Measurements from ENCODE around the gene MIOS.
A peak's percentile ranks its signal among the peaks of the same experiment; 100 is the strongest.

MIOS gene

GRCh38 chr7:7564323-7564780, 2.3 kb upstream of the MIOS start:
- TF ChIP-seq SPI1 (IDR thresholded peaks at IDR 0.05; ENCODE audit: low read depth, low read length) (peak; percentile 56), POLR2AphosphoS5 (IDR thresholded peaks at IDR 0.05; ENCODE audit: low read depth, low read length) (no peak), PAX5 (IDR thresholded peaks at IDR 0.05; ENCODE audit: insufficient read depth, low read length, severe bottlenecking) (no peak)
- no peak for FAIRE-seq
- DNase-seq (ENCODE audit: insufficient read length, low spot score) = no peak

- no peak for FAIRE-seq
- TF ChIP-seq PAX5 (IDR thresholded peaks at IDR 0.05; ENCODE audit: insufficient read depth, low read length, severe bottlenecking) (no peak), POLR2AphosphoS5 (IDR thresholded peaks at IDR 0.05; ENCODE audit: low read depth, low read length) (no peak), POU2F2 (IDR thresholded peaks at IDR 0.05; ENCODE audit: low read depth, low read length) (no peak), POLR2A (IDR thresholded peaks at IDR 0.05; ENCODE audit: low read depth, low read length) (no peak), TAF1 (IDR thresholded peaks at IDR 0.05; ENCODE audit: low read depth, low read length) (no peak), SPI1 (IDR thresholded peaks at IDR 0.05; ENCODE audit: low read depth, low read length) (no peak)
- no peak for DNase-seq (ENCODE audit: insufficient read length, low spot score)
Observed at GRCh38 chr7:7565018-7565680, 1.5 kb upstream of the MIOS start.

- FAIRE-seq (peak; percentile 57), DNase-seq (ENCODE audit: insufficient read length, low spot score) (no peak)
- no peak for TF ChIP-seq POLR2A (IDR thresholded peaks at IDR 0.05; ENCODE audit: low read depth, low read length)
- TF ChIP-seq POU2F2 (IDR thresholded peaks at IDR 0.05; ENCODE audit: low read depth, low read length) = no peak
- TF ChIP-seq SPI1 (IDR thresholded peaks at IDR 0.05; ENCODE audit: low read depth, low read length) = no peak
- no peak for TF ChIP-seq POLR2AphosphoS5 (IDR thresholded peaks at IDR 0.05; ENCODE audit: low read depth, low read length)
- no peak for TF ChIP-seq PAX5 (IDR thresholded peaks at IDR 0.05; ENCODE audit: insufficient read depth, low read length, severe bottlenecking)
Observed at GRCh38 chr7:7565746-7566650, 686 bp upstream of the MIOS start.

- TF ChIP-seq SPI1 (IDR thresholded peaks at IDR 0.05; ENCODE audit: low read depth, low read length) (peak; percentile 58), POLR2AphosphoS5 (IDR thresholded peaks at IDR 0.05; ENCODE audit: low read depth, low read length) (no peak), TAF1 (IDR thresholded peaks at IDR 0.05; ENCODE audit: low read depth, low read length) (no peak)
- DNase-seq (ENCODE audit: insufficient read length, low spot score) = no peak
Observed at GRCh38 chr7:7567898-7568531, 1.3 kb downstream of the MIOS start.

GRCh38 chr7:7568553-7568952, 1.9 kb downstream of the MIOS start:
- DNase-seq (ENCODE audit: insufficient read length, low spot score) = no peak
- TF ChIP-seq POLR2A (IDR thresholded peaks at IDR 0.05; ENCODE audit: low read depth, low read length) (no peak), TAF1 (IDR thresholded peaks at IDR 0.05; ENCODE audit: low read depth, low read length) (no peak), SPI1 (IDR thresholded peaks at IDR 0.05; ENCODE audit: low read depth, low read length) (no peak), POLR2AphosphoS5 (IDR thresholded peaks at IDR 0.05; ENCODE audit: low read depth, low read length) (no peak), PAX5 (IDR thresholded peaks at IDR 0.05; ENCODE audit: insufficient read depth, low read length, severe bottlenecking) (no peak), POU2F2 (IDR thresholded peaks at IDR 0.05; ENCODE audit: low read depth, low read length) (no peak)
- no peak for FAIRE-seq

More at GRCh38 chr7:7567898-7568531, 1.3 kb downstream of the MIOS start:
- FAIRE-seq = peak; percentile 70

GRCh38 chr7:7569081-7569527, 2.4 kb downstream of the MIOS start:
- FAIRE-seq = peak; percentile 71
- DNase-seq (ENCODE audit: insufficient read length, low spot score) = no peak
- TF ChIP-seq SPI1 (IDR thresholded peaks at IDR 0.05; ENCODE audit: low read depth, low read length) (peak; percentile 94), TAF1 (IDR thresholded peaks at IDR 0.05; ENCODE audit: low read depth, low read length) (no peak), POLR2A (IDR thresholded peaks at IDR 0.05; ENCODE audit: low read depth, low read length) (peak; percentile 40; the same call in 1 of the 2 replicates), PAX5 (IDR thresholded peaks at IDR 0.05; ENCODE audit: insufficient read depth, low read length, severe bottlenecking) (no peak), POU2F2 (IDR thresholded peaks at IDR 0.05; ENCODE audit: low read depth, low read length) (no peak), POLR2AphosphoS5 (IDR thresholded peaks at IDR 0.05; ENCODE audit: low read depth, low read length) (no peak)

- FAIRE-seq = peak; percentile 81
- TF ChIP-seq POLR2AphosphoS5 (IDR thresholded peaks at IDR 0.05; ENCODE audit: low read depth, low read length) = peak; percentile 26; the same call in 1 of the 2 replicates
- TF ChIP-seq POLR2A (IDR thresholded peaks at IDR 0.05; ENCODE audit: low read depth, low read length) = no peak
- no peak for DNase-seq (ENCODE audit: insufficient read length, low spot score)
Observed at GRCh38 chr7:7569615-7570014, 2.9 kb downstream of the MIOS start.

- TF ChIP-seq PAX5 (IDR thresholded peaks at IDR 0.05; ENCODE audit: insufficient read depth, low read length, severe bottlenecking) = no peak
- no peak for TF ChIP-seq POLR2AphosphoS5 (IDR thresholded peaks at IDR 0.05; ENCODE audit: low read depth, low read length)
- TF ChIP-seq TAF1 (IDR thresholded peaks at IDR 0.05; ENCODE audit: low read depth, low read length) = no peak
- TF ChIP-seq SPI1 (IDR thresholded peaks at IDR 0.05; ENCODE audit: low read depth, low read length) = no peak
- no peak for TF ChIP-seq POLR2A (IDR thresholded peaks at IDR 0.05; ENCODE audit: low read depth, low read length)
- no peak for TF ChIP-seq POU2F2 (IDR thresholded peaks at IDR 0.05; ENCODE audit: low read depth, low read length)
- FAIRE-seq = peak; percentile 72
- DNase-seq (ENCODE audit: insufficient read length, low spot score) = no peak
Observed at GRCh38 chr7:7570584-7570983, 3.9 kb downstream of the MIOS start.

GRCh38 chr7:7573701-7574100, 7.0 kb downstream of the MIOS start:
- no peak for FAIRE-seq
- no peak for TF ChIP-seq POU2F2 (IDR thresholded peaks at IDR 0.05; ENCODE audit: low read depth, low read length)
- TF ChIP-seq SPI1 (IDR thresholded peaks at IDR 0.05; ENCODE audit: low read depth, low read length) = no peak
- TF ChIP-seq POLR2AphosphoS5 (IDR thresholded peaks at IDR 0.05; ENCODE audit: low read depth, low read length) = no peak
- DNase-seq (ENCODE audit: insufficient read length, low spot score) = no peak
